UCSD-AML1 (cell line): ENCODE data around the gene ITM2C.
A peak's percentile ranks its signal among the peaks of the same experiment; 100 is the strongest.

ENCODE experiments used
- DNase-seq: peaks from one replicate; lab custom pipeline; 2025; ENCODE audit not compliant: unreplicated experiment; lab: John Stamatoyannopoulos, UW

ITM2C gene

GRCh38 chr2:230864605-230865306 lies at the start of gene ITM2C:
Gene ITM2C, plus strand, starts transcription at chr2:230864942. Its CDS starts 84 bp downstream, at chr2:230865026.
- peak; percentile 53 for DNase-seq

GRCh38 chr2:230815088-230815487 lies 49.7 kb upstream of the ITM2C start:
- no peak for DNase-seq

- no peak for DNase-seq
Measured at GRCh38 chr2:230816735-230817134, 48.0 kb upstream of the ITM2C start.

GRCh38 chr2:230819433-230819832 lies 45.3 kb upstream of the ITM2C start:
- no peak for DNase-seq

- no peak for DNase-seq
Measured at GRCh38 chr2:230821261-230821990, 43.3 kb upstream of the ITM2C start.

- DNase-seq: no peak
Measured at GRCh38 chr2:230821991-230822520, 42.7 kb upstream of the ITM2C start.

- no peak for DNase-seq
Measured at GRCh38 chr2:230823264-230823964, 41.3 kb upstream of the ITM2C start.

GRCh38 chr2:230824406-230824978 lies 40.2 kb upstream of the ITM2C start:
- DNase-seq: peak; percentile 26

- DNase-seq: no peak
Measured at GRCh38 chr2:230825354-230825753, 39.4 kb upstream of the ITM2C start.

GRCh38 chr2:230827774-230828271 lies 36.9 kb upstream of the ITM2C start:
- no peak for DNase-seq

GRCh38 chr2:230828272-230828961 lies 36.3 kb upstream of the ITM2C start:
- DNase-seq: peak; percentile 36

GRCh38 chr2:230829293-230829692 lies 35.4 kb upstream of the ITM2C start:
- DNase-seq: no peak

GRCh38 chr2:230829959-230830358 lies 34.8 kb upstream of the ITM2C start:
- no peak for DNase-seq

- DNase-seq: no peak
Measured at GRCh38 chr2:230830428-230830827, 34.3 kb upstream of the ITM2C start.

- no peak for DNase-seq
Measured at GRCh38 chr2:230840301-230840700, 24.4 kb upstream of the ITM2C start.

- DNase-seq: no peak
Measured at GRCh38 chr2:230842473-230842872, 22.3 kb upstream of the ITM2C start.

GRCh38 chr2:230843132-230843531 lies 21.6 kb upstream of the ITM2C start:
- DNase-seq: no peak

- no peak for DNase-seq
Measured at GRCh38 chr2:230846360-230846759, 18.4 kb upstream of the ITM2C start.

GRCh38 chr2:230847883-230848388 lies 16.8 kb upstream of the ITM2C start:
- DNase-seq: peak; percentile 87

- peak; percentile 59 for DNase-seq
Measured at GRCh38 chr2:230849633-230850357, 14.9 kb upstream of the ITM2C start.
